Stomach (tissue), 9 donors: ENCODE data around the gene B3GNT7. TPM values are rescaled to one million over a fixed set of nuclear protein-coding genes. Genes with fewer than 3 reads are reported as not detected.
"Not testable (repeated sequence)": the region's sequence is repeated elsewhere in the genome, so short reads cannot be mapped to it uniquely, and the experiment has no call there.

Source experiments
- DNase-seq, 2 donors: peaks; one replicate each; pipeline versions ENCODE4 v3.0.0 to v3.0.0-alpha.2; 2013 to 2019
- H3K27ac ChIP-seq, 5 donors: fragments of 200-600 bp in 4 of 5; sonication (generic) in 4 of 5; one replicate each; pipeline ENCODE4 v1.5.1; 2013 to 2019; ENCODE audit warnings: mild to moderate bottlenecking in 1 of 5, moderate library complexity in 1 of 5
- H3K27me3 ChIP-seq, 3 donors: fragments of 200-600 bp; sonication (generic); one replicate each; pipeline ENCODE4 v1.5.1; 2017 to 2019; ENCODE audit warnings: mixed run types in 1 of 3
- H3K36me3 ChIP-seq, 4 donors: fragments of 200-600 bp; sonication (generic); 1 replicate in 3 of 4; 2 replicates in 1 of 4; pipeline ENCODE4 v1.5.1; 2016 to 2019
- H3K4me1 ChIP-seq, 4 donors: fragments of 200-600 bp; sonication (generic); one replicate each; pipeline ENCODE4 v1.5.1; 2016 to 2019
- H3K4me3 ChIP-seq, 4 donors: fragments of 200-600 bp; sonication (generic) in 3 of 4; one replicate each; pipeline ENCODE4 v1.5.1; 2016 to 2019; ENCODE audit warnings: mild to moderate bottlenecking in 1 of 4
- H3K9me3 ChIP-seq, 4 donors: fragments of 200-600 bp; sonication (generic); one replicate each; pipeline ENCODE4 v1.5.1; 2016 to 2019
- CTCF ChIP-seq, 7 experiments: fragments of 450-650 bp in 4 of 7; fragments of 200-600 bp in 3 of 7; sonication (generic) in 3 of 7; IDR thresholded peaks; one replicate each; pipeline ENCODE4 v1.5.1; 2016 to 2019; ENCODE audit warnings: antibody characterized with exemption in 7 of 7, control low read depth in 2 of 7, mild to moderate bottlenecking in 1 of 7
- EP300 ChIP-seq: sonication (generic); formaldehyde crosslinking; IDR thresholded peaks from one replicate; pipeline ENCODE4 v1.6.1; 2017; ENCODE audit warnings: antibody characterized with exemption
- POLR2A ChIP-seq, 4 donors: fragments of 450-650 bp; IDR thresholded peaks; one replicate each; pipeline ENCODE4 v1.6.1; 2016; ENCODE audit warnings: antibody characterized with exemption in 4 of 4, control low read depth in 2 of 4, mild to moderate bottlenecking in 1 of 4, moderate library complexity in 1 of 4
- POLR2AphosphoS5 ChIP-seq, 3 donors: sonication (generic); formaldehyde crosslinking; IDR thresholded peaks; one replicate each; pipeline ENCODE4 v1.6.1; 2016; ENCODE audit warnings: antibody characterized with exemption in 3 of 3
- WGBS, 5 donors: extraction: QIAGEN DNeasy Blood & Tissue Kit in 3 of 5; methylation state at CpG; one replicate each; pipeline versions ENCODE4 v1.1.5 to v1.1.7; 2013 to 2018; 5-methylcytosine and 5-hydroxymethylcytosine counted together
- intact Hi-C: fragments of 100-400 bp; cut with DNase I; formaldehyde crosslinking; loops from one replicate; pipeline ENCODE4 v1.15.1; 2023; ENCODE audit warnings: low total_unique reads
- polyA plus RNA-seq, 3 donors: library from polyadenylated mRNA; stranded (reverse); fragments of 200-250 nt; gene quantifications; one replicate each; pipeline ENCODE4 v1.2.3, GENCODE V29; 2013
- total RNA-seq, 5 donors: library from RNA; depleted of rRNA; stranded (reverse); fragments of >200 nt; gene quantifications; one replicate each; pipeline versions ENCODE4 v1.1.0 to v1.2.3, GENCODE V29; 2014 to 2016
- donor health status: healthy with polysubstance abuse.
- donor health status: Bipolar disorder and iron deficiency.
- donor health status: healthy.

The B3GNT7 gene
- total and polyA plus RNA-seq, 8 donors: 1.9 to 156 (median 16.3) TPM

DNA sequence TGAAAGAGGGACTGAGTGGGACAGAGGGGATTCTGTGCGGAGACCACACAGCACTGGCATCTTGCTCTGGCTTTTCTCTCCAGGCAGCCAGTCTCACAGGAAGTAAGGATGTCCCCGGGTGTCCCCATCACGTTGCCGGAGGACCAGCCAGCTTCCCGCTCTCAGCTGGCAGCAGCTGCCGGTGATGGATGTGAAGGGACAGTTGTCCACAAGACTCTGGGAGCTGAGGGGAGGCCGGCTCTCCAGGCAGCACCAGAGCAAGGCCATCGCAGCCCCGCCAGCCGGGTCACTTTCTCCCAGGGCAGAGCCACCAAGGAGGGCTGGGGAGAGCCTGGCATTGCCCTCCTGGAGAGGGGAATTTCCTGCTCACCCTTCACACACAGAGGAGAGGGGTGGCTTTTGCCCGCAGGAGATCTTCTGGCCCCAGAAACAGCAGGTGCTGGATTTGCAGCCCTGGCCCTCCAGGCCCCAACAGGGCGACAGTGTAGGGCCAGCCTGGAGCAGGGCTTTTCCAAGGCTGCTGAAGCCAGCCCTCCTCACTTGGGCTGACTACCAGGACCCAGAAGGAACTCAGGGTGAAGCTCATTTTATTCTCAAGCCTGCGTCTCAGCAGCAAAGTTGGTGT is 24.0 kb upstream of the B3GNT7 start:
- Histone ChIP-seq H3K27ac (no peak overlapping the region), H3K27me3 (no peaks in the 10 kb centered on the region), H3K36me3 (peaks cover 0 to 24% (median 8%) of the 10 kb centered on the region in 4 donors), H3K9me3 (no peaks in the 10 kb centered on the region), H3K4me1 (peaks cover 0 to 44% (median 18%) of the 10 kb centered on the region in 4 donors), H3K4me3 (no peak overlapping the region)
- intact Hi-C loops: no loop called here
- no peak for TF ChIP-seq POLR2A (IDR thresholded peaks at IDR 0.05)
- TF ChIP-seq CTCF (IDR thresholded peaks at IDR 0.05): no peak
- no peak for TF ChIP-seq EP300
- TF ChIP-seq POLR2AphosphoS5 (IDR thresholded peaks at IDR 0.05): no peak
- no peak for DNase-seq
- 88 to 94% (median 92%) methylated on average over 9 to 13 of the region's 13 CpGs for WGBS, 5 donors

DNA sequence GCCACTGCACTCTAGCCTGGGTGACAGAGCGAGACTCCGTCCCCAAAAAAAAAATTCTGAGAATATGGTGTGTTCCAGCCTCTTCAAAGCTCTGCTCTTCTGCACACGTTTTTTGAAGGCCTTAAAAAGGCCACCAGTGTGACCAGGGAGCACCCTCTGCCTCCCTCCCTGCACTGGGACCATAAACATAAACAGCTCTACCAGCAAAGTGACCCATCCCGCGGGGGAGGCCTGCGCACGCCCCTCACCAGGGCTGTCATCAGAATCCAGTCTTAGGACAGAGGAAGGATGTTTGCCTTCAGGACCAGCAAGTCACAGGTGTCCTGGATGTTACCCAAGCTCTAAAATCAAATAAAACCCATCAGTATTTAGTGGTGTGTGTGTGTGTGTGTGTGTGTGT is 23.2 kb upstream of the B3GNT7 start:
- WGBS, 5 donors: 84 to 93% (median 91%) methylated on average over 7 of the region's 7 CpGs

GRCh38 chr2:231373184-231373583 is 22.3 kb upstream of the B3GNT7 start:
- intact Hi-C loops: no loop called here
- no peak overlapping the region for H3K4me3 ChIP-seq
- no peaks in the 10 kb centered on the region for H3K9me3 ChIP-seq
- peaks cover 6 to 58% (median 21%) of the 10 kb centered on the region in 4 donors for H3K4me1 ChIP-seq
- no peaks in the 10 kb centered on the region for H3K27me3 ChIP-seq
- H3K27ac ChIP-seq: peak overlapping the region in 2 of 5 donors; percentile 33 to 59
- 77 to 92% (median 85%) methylated on average over 8 of the region's 8 CpGs for WGBS, 5 donors
- peaks cover 0 to 24% (median 8%) of the 10 kb centered on the region in 4 donors for H3K36me3 ChIP-seq
- no peak for TF ChIP-seq POLR2AphosphoS5 (IDR thresholded peaks at IDR 0.05)
- no peak for DNase-seq

More for the DNA sequence above, 23.2 kb upstream of the B3GNT7 start:
- DNase-seq: no peak
- peaks cover 0 to 24% (median 8%) of the 10 kb centered on the region in 4 donors for H3K36me3 ChIP-seq
- TF ChIP-seq EP300 (no peak), POLR2A (IDR thresholded peaks at IDR 0.05) (no peak), CTCF (IDR thresholded peaks at IDR 0.05) (no peak), POLR2AphosphoS5 (IDR thresholded peaks at IDR 0.05) (no peak)
- no peak overlapping the region for H3K27ac ChIP-seq
- peaks cover 4 to 50% (median 18%) of the 10 kb centered on the region in 4 donors for H3K4me1 ChIP-seq
- intact Hi-C loops: no loop called here
- H3K27me3 ChIP-seq: no peaks in the 10 kb centered on the region
- H3K4me3 ChIP-seq: no peak overlapping the region
- no peaks in the 10 kb centered on the region for H3K9me3 ChIP-seq

DNA sequence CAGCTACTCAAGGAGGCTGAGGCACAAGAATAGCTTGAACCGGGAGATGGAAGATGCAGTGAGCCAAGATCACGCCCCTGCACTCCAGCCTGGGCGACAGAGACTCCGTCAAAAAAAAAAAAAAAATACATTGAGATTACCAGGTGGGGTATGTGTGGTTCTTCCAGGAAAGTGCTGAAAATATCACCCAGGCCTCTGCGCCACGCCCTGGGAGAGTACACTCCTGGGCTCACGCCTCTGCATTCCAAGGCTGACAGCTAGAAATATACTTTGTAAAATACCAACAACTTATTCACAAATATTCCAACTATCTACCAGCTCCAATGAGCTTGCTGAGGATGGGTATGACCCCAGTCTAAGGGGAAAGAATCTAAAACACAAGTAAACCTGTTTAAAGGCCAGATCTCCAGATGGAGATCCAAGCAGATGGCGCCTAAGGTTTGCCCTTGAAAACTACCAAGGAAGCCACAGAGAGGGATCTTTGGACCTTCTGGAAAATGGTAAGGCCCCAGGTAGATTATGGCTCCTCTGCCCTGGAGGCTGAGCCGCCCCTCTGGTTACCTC is 21.6 kb upstream of the B3GNT7 start:
- peaks cover 13 to 60% (median 24%) of the 10 kb centered on the region in 4 donors for H3K4me1 ChIP-seq
- peaks cover 0 to 24% (median 8%) of the 10 kb centered on the region in 4 donors for H3K36me3 ChIP-seq
- intact Hi-C loops: no loop called here
- no peak for DNase-seq
- WGBS, 5 donors: 64 to 81% (median 71%) methylated on average over 9 of the region's 9 CpGs
- no peak for TF ChIP-seq POLR2AphosphoS5 (IDR thresholded peaks at IDR 0.05)
- no peak for TF ChIP-seq CTCF (IDR thresholded peaks at IDR 0.05)
- TF ChIP-seq EP300: no peak
- TF ChIP-seq POLR2A (IDR thresholded peaks at IDR 0.05): no peak
- H3K27me3 ChIP-seq: no peaks in the 10 kb centered on the region
- H3K4me3 ChIP-seq: no peak overlapping the region
- no peaks in the 10 kb centered on the region for H3K9me3 ChIP-seq
- peak overlapping the region in 4 of 5 donors; percentile 20 to 59 (median 33) for H3K27ac ChIP-seq

DNA sequence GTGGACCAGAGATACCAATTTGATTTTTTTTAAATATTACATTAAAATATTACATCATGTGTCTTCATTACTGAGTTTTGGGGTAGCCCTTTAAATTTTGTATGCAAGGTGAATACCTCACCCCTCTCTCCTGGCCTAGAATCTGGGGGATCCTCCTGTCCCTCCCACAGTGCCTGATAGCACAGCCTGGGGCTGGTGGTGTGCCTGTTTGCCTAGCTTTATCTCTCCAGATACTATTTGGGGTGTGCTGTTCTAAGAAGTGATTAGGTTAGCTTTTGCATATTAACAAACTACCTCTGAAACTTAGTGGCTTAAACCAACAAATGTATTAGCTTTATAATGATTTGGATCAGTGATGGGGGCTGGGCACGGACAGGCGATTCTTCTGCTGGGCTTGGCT is 20.7 kb upstream of the B3GNT7 start:
- TF ChIP-seq POLR2AphosphoS5 (IDR thresholded peaks at IDR 0.05) (peak in 1 of 3 donors; percentile 25), POLR2A (IDR thresholded peaks at IDR 0.05) (no peak)
- Histone ChIP-seq H3K27me3 (no peaks in the 10 kb centered on the region), H3K9me3 (no peaks in the 10 kb centered on the region), H3K36me3 (peaks cover 0 to 22% (median 8%) of the 10 kb centered on the region in 4 donors), H3K4me1 (peaks cover 22 to 67% (median 31%) of the 10 kb centered on the region in 4 donors), H3K4me3 (no peak overlapping the region), H3K27ac (peak overlapping the region; percentile 2 to 68 (median 24))
- no peak for DNase-seq
- intact Hi-C loops: no loop called here
- WGBS, 5 donors: 30 to 74% (median 61%) methylated on average over 2 of the region's 2 CpGs

- H3K4me3 ChIP-seq, H3K9me3 ChIP-seq, H3K27me3 ChIP-seq, DNase-seq, H3K36me3 ChIP-seq, intact Hi-C loops: not testable (repeated sequence)
- 27 to 49% (median 35%) methylated on average over 11 of the region's 11 CpGs for WGBS, 5 donors
- Histone ChIP-seq H3K4me1 (peaks cover 24 to 62% (median 25%) of the 10 kb centered on the region in 4 donors), H3K27ac (peak overlapping the region in 1 of 5 donors; percentile 59)
These were observed 19.4 kb upstream of the B3GNT7 start for GRCh38 chr2:231375994-231376615.
